ENCODE data around the gene FARS2.

Gene FARS2

GRCh38 chr6:5308066-5308465, 46.8 kb downstream of the FARS2 start:
- ChIA-PET POLR2A (no interaction called here), CTCF (no interaction called here)
- no peak overlapping the region for H3K27ac ChIP-seq (ENCODE audit: extremely low read depth, low read depth, low read length)
- no peak overlapping the region for H3K4me3 ChIP-seq (ENCODE audit: low read depth, low read length)
- peaks cover 26% of the 10 kb centered on the region for H3K4me1 ChIP-seq (ENCODE audit: control insufficient read depth, insufficient read depth, low read length)
- H3K36me3 ChIP-seq (ENCODE audit: control insufficient read depth in 2 of 2, insufficient read depth in 1 of 2, low read length in 2 of 2), result no peaks in the 10 kb centered on the region
- TF ChIP-seq ZNF843 (tag by site-specific recombination; IDR thresholded peaks at IDR 0.05) (no peak), SETDB1 (IDR thresholded peaks at IDR 0.05; ENCODE audit: insufficient read length, low read length) (no peak), GLI4 (tag by site-specific recombination; IDR thresholded peaks at IDR 0.05) (no peak), ZNF423 (tag by site-specific recombination; IDR thresholded peaks at IDR 0.05) (no peak), ZNF610 (tag by site-specific recombination; IDR thresholded peaks at IDR 0.05; ENCODE audit: borderline replicate concordance) (no peak), ZNF10 (tag by site-specific recombination; IDR thresholded peaks at IDR 0.05) (no peak), MYNN (tag by site-specific recombination; IDR thresholded peaks at IDR 0.05; ENCODE audit: borderline replicate concordance) (no peak), ZNF394 (tag by site-specific recombination; IDR thresholded peaks at IDR 0.05; ENCODE audit: borderline replicate concordance) (no peak), ZNF658 (tag by site-specific recombination; IDR thresholded peaks at IDR 0.05) (no peak), ZNF777 (tag by site-specific recombination; IDR thresholded peaks at IDR 0.05; ENCODE audit: borderline replicate concordance) (no peak), ZNF623 (tag by site-specific recombination; IDR thresholded peaks at IDR 0.05) (no peak), ZNF26 (tag by site-specific recombination; IDR thresholded peaks at IDR 0.05) (no peak), ZNF501 (tag by site-specific recombination; IDR thresholded peaks at IDR 0.05) (no peak), ZNF184 (tag by site-specific recombination; IDR thresholded peaks at IDR 0.05) (no peak), ZNF555 (tag by site-specific recombination; conservative IDR thresholded peaks at IDR 0.05) (no peak), ZNF677 (tag by site-specific recombination; IDR thresholded peaks at IDR 0.05) (no peak)
- H3K9me3 ChIP-seq (ENCODE audit: control insufficient read depth, insufficient read depth, low read depth, low read length), result no peaks in the 10 kb centered on the region

DNA sequence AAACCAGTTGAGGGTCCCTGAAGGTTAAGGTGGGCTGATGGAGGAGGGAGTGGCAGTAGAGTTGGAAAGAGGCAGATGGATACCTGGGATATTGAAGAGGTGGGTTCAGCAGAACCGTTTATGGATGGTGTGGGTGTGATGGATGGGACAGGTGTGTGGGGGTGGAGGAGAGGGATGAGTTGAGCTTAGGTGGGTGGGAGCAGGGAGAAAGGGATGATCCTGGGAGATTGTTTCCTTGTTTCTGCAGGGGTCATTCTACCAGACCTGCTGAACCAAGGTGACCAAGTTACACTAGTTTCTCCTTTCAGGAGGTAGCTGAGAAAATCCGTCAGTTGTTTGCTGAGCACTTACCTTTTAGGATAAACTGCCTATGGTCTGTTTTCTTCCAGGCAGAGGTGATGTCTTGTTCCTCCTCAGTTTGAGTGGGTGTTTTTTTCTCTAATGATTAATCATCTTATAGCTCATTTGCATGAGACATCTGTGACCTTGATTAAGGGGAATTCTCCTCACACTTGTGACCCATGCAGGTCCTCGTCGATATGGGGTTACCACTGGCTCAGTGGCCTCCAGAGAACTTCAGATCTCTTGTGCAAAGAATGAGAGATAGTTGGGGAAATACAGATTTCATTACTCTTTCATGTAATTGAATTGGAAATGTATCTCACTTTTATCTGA, 53.0 kb downstream of the FARS2 start:
- Histone ChIP-seq H3K36me3 (ENCODE audit: control insufficient read depth in 2 of 2, insufficient read depth in 1 of 2, low read length in 2 of 2) (no peaks in the 10 kb centered on the region), H3K27ac (ENCODE audit: extremely low read depth, low read depth, low read length) (no peak overlapping the region), H3K4me1 (ENCODE audit: control insufficient read depth, insufficient read depth, low read length) (peaks cover 44% of the 10 kb centered on the region), H3K9me3 (ENCODE audit: control insufficient read depth, insufficient read depth, low read depth, low read length) (no peaks in the 10 kb centered on the region), H3K4me3 (ENCODE audit: low read depth, low read length) (no peak overlapping the region)
- no peak for TF ChIP-seq MYNN (tag by site-specific recombination; IDR thresholded peaks at IDR 0.05; ENCODE audit: borderline replicate concordance)
- peak; percentile 96 for TF ChIP-seq ZFHX2 (tag by site-specific recombination; conservative IDR thresholded peaks at IDR 0.05)
- peak; percentile 62; the same call in 1 of the 2 replicates for TF ChIP-seq ZSCAN16 (tag by site-specific recombination; IDR thresholded peaks at IDR 0.05)
- TF ChIP-seq ZFP3 (tag by site-specific recombination; IDR thresholded peaks at IDR 0.05; ENCODE audit: low read depth), result no peak
- peak; percentile 99 for TF ChIP-seq EGR2 (tag by site-specific recombination; IDR thresholded peaks at IDR 0.05; ENCODE audit: low read depth)
- TF ChIP-seq, protein P1, sequence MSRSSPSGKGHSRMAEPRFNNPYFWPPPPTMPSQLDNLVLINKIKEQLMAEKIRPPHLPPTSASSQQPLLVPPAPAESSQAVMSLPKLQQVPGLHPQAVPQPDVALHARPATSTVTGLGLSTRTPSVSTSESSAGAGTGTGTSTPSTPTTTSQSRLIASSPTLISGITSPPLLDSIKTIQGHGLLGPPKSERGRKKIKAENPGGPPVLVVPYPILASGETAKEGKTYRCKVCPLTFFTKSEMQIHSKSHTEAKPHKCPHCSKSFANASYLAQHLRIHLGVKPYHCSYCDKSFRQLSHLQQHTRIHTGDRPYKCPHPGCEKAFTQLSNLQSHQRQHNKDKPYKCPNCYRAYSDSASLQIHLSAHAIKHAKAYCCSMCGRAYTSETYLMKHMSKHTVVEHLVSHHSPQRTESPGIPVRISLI (tag by site-specific recombination; IDR thresholded peaks at IDR 0.05), result no peak
- ChIA-PET CTCF (interaction anchor here (1.2 kb wide), 1 partner anchor 171 kb away, joined by 4 read pairs; no protein-coding TSS in a partner anchor), POLR2A (no interaction called here)
